HG02973 (cell line): ENCODE results near the gene ANKRD22.

Experiments
- ATAC-seq: cut with Tn5 transposase; IDR thresholded peaks from one replicate; pipeline ENCODE4 v1.9.1; 2021; ENCODE audit warnings: moderate library complexity; ENCODE audit not compliant: unreplicated experiment

The ANKRD22 gene

GRCh38 chr10:88803641-88804040 lies 48.0 kb downstream of the ANKRD22 start:
- no peak for ATAC-seq

- ATAC-seq: no peak
These were observed 48.9 kb downstream of the ANKRD22 start, which contains the start of gene LIPM for GRCh38 chr10:88802523-88803285. LIPM (plus strand) TSS chr10:88802730; CDS start chr10:88802897, 167 bp downstream.

GRCh38 chr10:88800152-88801125 lies 51.2 kb downstream of the ANKRD22 start:
- ATAC-seq: no peak

DNA sequence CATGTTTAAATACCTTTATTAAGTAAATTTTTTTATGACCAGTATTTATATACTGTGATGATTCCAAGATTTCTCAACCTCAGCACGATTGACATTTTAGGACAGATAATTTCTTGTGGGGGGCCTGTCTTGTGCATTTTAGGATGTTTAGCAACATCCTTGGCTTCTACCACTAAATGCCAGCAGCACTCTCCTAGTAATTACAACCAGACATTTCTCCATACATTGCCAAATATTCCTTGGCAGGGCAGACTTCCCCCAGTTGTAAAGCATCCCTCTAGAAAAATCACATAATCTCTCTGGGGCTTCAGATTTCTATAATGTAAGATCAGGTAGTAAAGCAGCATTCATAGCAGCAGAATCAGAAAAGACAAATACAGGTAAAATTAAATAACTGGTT lies 56.9 kb downstream of the ANKRD22 start:
- ATAC-seq: no peak

DNA sequence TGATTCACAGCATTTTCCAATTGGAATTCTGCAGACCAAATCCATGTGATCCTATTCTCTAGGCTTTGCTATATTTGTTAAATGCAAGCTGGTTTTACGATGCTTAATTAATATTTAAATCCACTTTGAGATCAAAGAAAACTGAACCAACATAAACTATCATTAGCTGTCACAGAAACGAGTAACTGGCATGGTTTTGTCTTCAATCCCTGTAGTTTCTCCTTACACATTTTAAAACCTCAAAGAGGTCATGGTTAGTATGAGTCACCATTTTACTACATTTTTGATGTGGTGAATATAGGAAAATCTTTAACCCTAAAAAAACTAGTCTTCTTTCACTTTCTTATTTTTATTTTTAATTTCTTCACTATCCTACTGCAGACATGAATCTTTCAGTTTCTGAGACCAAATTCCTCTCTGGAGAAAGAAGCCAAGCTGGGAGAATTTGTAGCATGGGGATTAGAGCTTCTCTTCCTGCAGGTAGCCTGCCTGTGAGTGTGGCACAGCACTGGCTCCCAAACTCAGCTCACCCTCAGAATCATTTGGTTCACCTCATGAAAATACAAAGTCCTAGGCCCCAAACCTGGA lies 57.8 kb downstream of the ANKRD22 start:
- no peak for ATAC-seq

- no peak for ATAC-seq
These were observed 59.0 kb downstream of the ANKRD22 start for GRCh38 chr10:88792661-88793060.

GRCh38 chr10:88791924-88792323 lies 59.7 kb downstream of the ANKRD22 start:
- ATAC-seq: no peak

- no peak for ATAC-seq
These were observed 62.7 kb downstream of the ANKRD22 start for GRCh38 chr10:88788924-88789323.

- no peak for ATAC-seq
These were observed 64.2 kb downstream of the ANKRD22 start for GRCh38 chr10:88787463-88787862.

DNA sequence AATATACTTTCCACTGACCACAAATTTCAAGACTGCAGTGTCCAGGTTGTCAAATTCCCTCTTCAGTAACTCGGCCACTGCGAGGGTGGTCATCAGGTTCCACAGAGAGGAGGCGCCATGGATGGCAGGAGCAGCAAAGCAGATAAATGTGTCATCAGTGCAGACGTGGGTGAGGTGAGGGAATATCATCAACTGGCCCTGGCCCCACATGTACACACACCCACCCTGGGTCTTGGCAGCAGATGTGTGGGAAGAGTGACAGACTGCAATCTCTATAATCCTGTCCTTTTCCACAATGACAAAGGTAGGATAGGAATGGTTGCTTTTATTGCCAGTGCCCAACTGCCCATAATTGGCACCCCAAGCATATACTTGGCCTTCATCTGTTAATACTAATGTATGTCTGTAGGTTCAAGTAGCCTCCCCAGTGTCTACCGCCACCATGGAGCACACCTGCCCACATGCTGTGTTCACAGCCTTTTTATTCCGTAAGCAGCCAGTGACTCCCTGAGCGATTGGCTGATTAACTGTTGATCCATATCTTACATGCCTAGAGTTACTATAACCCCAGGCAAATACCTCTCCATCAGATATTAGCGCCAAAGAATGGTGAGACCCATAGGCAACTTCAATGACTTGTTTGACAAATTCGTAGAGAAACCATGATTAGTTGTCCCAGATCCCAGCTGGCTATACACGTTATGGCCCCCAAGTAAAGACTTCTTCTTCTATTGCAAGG lies 65.4 kb downstream of the ANKRD22 start:
- ATAC-seq: no peak

GRCh38 chr10:88783724-88784123 lies 67.9 kb downstream of the ANKRD22 start:
- no peak for ATAC-seq

DNA sequence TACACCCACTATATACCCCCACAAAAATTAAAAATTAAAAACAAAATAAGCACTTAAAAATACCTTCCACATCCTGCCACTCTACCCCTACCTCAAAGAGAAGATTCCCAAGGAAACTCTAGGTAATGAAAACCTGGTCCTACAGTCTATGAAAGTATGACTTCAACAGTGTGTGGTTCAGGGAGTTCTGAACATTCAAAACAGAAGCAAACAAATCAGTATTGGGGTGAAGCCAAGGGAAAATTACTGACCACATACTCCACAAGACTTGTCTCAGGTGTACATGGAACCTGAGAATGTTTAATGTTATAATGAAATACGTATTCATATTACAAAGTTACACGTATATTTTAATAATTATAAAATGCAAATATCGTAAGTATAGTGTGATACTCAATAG lies 69.4 kb downstream of the ANKRD22 start:
- no peak for ATAC-seq

DNA sequence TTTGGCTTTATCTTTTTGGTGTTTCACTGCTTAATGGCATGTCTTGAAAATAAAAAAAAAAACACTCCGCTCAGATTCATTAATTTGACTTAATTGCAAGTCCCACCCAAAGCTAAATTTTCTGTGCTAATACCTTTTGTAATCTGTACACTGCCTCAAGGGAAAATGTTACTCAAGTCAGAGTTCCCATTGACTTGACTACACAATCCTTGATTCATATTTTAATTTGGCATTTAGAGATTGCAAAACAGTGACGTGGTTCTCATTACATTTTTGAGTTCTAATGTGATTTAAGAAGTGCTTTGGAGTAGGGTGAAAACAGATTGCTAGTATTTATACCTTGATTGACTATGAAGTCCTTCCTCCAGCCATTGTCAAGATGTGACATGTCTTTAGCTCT lies 70.4 kb downstream of the ANKRD22 start:
- ATAC-seq: no peak
